HL-60/S4 treated with phorbol 12-myristate 13-acetate at 8.2 ng/mL for 4 days and 3 days (cell line): Measurements from ENCODE around the gene ADGRL1.

ENCODE experiments used
- in situ Hi-C: fragments of 300-500 bp; cut with MboI; formaldehyde crosslinking; loops from 2 replicates; pipeline ENCODE4 v1.15.0; 2022; ENCODE audit warnings: low sequenced_read_pairs

The ADGRL1 gene

DNA sequence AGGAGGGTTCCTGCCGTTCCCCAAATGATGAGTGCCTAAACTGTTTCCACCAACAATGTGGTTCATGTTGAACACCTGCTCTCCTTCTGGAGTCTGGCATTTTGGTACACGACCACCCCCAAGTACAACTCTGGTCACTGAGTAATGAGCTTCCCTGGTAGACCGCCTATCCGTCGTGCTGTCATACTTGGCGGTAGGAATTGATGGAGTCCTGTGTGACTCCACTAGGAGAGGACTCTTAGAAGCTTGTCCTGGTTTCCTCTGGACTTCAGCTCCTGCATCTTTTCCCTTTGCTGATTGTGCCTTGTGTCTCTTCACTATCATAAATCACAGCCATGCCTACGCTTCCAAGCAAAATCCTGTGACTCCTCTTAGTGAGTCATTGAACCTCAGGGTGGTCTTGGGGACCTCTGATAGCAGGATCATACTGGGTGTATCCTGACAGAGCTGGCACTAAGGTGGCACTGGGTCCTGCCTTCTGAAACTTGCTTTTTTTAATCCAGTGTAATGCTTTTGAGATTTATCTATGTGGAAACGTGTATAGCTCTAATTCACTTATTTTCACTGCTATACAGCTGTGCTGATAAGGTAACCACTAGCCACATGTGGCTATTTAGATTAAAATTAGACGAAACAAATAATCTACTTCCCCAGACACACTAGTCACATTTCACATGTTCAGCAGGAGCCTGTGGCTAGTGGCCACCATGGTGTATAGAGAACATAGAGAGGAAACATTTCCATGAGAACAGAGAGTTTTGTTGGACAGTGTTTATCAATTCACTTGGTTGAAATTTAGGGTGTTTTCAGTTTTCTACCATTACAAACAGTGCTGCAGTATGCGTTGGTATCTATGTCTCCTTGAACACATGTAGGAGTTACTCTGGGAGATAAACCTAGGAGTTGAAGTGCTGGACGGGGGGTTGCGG, 63.4 kb downstream of the ADGRL1 start:
- in situ Hi-C loops: no loop called here

DNA sequence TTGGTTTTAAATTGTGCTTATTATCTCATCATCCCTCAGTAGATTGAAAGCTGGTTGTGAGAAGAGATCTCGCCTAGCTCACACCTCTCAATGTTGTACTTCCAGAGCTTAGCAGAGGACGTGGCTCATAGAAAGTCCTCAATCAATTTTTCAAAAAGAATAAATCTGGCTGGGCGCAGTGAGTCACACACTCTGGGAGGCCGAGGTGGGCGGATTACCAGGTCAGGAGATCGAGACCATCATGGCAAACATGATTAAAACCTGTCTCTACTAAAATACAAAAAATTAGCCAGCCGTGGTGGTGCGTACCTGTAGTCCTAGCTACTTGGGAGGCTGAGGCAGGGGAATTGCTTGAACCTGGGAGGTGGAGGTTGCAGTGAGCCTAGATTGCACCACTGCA, 64.9 kb downstream of the ADGRL1 start:
- in situ Hi-C loops: no loop called here

GRCh38 chr19:14139944-14140343, 66.0 kb downstream of the ADGRL1 start:
- in situ Hi-C loops: no loop called here

DNA sequence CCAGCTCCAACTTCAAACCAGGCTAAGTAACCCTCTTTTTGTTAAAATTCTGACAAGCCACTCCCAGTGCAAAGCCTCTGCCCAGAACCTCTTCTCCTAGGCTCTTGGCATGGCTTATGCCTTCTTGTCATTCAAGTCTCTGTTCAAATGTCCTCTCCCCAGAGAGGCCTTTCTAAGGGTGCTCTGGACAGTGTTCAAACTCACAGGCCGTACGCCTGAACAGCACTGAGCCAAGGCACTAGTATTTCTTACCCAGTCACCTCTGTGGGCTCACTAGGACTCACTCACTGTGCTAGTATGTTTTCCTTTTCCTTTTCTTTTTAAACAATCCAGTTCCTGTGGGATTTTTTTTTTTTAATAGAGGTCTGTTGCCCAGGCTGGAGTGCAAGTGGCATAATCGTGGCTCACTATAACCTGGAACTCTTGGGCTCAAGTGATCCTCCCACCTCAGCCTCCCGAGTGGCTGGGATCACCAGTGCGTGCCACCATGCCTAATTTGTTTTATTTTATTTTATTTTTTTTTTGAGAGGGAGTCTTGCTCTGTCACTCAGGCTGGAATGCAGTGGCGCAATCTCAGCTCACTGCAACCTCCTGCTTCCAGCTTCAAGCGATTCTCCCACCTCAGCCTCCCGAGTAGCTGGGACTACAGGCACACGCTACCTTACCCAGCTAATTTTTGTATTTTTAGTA, 67.2 kb downstream of the ADGRL1 start:
- in situ Hi-C loops: no loop called here

DNA sequence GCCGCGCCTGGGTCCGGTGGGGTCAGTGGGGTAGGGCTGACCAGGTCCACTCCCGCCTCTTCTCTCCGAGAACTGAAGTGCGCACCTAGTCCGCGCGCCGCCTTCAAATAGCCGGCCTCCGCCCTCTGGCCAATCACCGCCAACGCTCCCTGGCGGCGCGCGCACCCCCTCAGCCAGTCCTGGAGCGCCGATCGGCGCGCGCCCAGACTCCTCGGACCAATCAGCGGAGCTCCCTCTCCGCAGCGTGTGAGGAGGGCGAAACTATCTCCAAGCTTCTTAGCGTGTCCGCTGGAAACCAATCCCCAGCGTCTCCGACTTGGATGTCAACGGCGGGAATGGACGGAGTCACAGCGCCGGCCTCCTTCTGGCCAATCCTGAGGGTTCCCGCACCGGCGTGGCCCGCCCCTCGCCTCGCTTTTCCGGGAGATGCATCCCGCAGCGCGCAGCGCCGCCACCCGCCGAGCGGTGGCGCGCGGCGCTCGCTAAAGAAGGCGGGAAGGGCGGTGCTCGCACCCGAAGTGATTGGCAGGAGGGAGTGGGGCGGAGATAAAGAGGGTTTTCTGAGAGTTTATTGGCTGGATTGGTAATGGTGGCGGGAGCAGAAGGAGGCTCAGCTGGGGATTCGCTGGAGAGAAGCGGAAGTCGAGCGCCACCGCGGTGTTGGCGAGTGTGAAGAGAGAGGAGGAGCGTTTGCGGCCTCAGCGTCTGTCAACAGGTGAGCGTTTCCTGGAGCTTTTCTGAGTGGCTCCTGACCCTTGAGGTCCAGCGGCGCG, 69.3 kb downstream of the ADGRL1 start, which contains the start of gene ASF1B:
Gene ASF1B, minus strand, starts transcription at position 81 of the 773 bp plus-strand sequence. CDS start 133 bp downstream, outside the sequence.
- in situ Hi-C loops: no loop called here

DNA sequence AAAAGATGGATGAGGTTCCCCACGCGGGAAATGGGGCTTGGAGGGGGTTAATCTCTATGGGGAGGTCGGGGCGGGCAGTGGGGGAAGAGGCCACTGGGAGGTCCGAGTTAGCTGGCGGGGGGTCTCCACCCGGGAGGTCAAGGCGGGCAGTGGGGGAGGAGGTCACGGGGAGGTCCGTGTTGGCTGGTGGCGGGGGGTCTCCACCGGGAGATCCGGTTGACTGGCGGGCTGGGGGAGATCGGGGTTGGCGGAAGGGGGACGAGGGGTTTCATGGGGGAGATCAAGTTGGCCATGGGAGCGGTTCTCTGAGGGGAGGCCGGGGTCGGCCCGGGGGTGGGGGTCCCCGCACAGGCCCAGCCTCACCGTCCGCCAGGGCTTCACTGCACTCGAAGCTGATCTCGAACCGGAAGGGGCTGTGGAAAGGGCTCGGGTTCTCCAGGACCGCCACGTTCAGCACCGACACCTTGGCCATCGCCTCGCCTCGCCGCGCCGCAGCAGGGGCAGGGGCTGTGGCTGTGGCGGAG, 69.9 kb downstream of the ADGRL1 start:
- in situ Hi-C loops: no loop called here

DNA sequence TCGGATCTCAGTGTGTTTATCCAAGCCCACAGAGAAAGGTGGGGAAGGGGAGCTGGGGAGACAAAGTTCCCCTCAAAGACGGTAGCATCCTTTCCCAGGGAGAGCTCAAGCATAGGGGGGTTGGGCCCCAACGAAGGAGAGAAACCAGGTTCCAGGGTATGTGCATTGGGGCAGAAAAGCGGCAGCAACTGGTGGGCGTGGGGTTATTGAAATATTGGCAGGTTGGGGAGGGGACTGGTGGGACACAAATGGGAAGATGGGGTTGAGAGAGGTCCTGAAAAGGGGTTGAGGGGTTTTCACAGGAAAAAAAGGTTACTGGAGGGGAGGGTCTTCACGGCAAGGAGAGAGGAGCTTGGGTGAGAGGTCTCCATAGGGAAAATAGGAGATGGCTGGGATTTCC, 70.6 kb downstream of the ADGRL1 start:
- in situ Hi-C loops: no loop called here

- in situ Hi-C loops: no loop called here
Measured at GRCh38 chr19:14127929-14128509, 78.0 kb downstream of the ADGRL1 start.

DNA sequence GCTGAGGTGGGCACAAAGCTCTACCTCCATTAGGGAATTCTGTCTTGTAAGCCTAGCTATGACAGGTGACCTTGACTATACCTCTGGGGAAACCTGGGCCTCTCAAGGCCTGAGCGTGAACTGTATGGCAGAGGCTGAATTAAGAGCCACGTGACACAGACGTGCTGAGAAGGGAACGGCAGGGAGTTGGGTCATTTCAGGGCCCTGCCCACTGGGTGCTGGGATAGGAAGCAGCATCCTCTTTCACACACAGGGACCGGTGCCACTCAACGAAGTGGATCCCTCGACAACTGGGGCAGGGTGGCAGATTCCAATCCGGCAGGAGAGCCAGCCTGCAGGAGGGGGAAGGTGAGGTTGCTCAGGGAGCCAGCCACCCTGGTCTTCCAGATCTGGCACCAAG, 78.8 kb downstream of the ADGRL1 start:
- in situ Hi-C loops: no loop called here

DNA sequence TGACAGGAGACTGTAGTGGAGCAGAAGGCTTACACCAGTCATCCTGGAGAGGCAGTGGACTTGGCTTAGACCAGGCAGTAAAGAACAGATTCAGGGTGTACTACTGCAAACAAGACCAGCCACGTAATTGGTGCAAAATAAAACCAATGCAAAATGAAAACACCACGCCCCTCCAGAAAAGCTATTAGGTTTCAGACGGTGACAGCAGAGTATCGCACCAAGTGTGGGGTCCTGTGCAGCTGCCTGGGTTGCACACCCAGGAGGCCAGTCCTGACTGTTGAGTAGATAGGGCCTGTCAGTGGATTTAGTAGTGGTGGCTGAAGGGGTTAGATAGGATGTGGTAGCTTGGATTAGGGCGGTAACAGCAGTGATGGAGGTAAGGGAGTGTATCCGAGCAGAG, 83.0 kb downstream of the ADGRL1 start:
- in situ Hi-C loops: no loop called here

- in situ Hi-C loops: no loop called here
Measured at GRCh38 chr19:14120497-14120780, 85.5 kb downstream of the ADGRL1 start.

GRCh38 chr19:14119644-14120496, 86.1 kb downstream of the ADGRL1 start:
- in situ Hi-C loops: no loop called here

- in situ Hi-C loops: no loop called here
Measured at GRCh38 chr19:14119146-14119545, 86.8 kb downstream of the ADGRL1 start.

DNA sequence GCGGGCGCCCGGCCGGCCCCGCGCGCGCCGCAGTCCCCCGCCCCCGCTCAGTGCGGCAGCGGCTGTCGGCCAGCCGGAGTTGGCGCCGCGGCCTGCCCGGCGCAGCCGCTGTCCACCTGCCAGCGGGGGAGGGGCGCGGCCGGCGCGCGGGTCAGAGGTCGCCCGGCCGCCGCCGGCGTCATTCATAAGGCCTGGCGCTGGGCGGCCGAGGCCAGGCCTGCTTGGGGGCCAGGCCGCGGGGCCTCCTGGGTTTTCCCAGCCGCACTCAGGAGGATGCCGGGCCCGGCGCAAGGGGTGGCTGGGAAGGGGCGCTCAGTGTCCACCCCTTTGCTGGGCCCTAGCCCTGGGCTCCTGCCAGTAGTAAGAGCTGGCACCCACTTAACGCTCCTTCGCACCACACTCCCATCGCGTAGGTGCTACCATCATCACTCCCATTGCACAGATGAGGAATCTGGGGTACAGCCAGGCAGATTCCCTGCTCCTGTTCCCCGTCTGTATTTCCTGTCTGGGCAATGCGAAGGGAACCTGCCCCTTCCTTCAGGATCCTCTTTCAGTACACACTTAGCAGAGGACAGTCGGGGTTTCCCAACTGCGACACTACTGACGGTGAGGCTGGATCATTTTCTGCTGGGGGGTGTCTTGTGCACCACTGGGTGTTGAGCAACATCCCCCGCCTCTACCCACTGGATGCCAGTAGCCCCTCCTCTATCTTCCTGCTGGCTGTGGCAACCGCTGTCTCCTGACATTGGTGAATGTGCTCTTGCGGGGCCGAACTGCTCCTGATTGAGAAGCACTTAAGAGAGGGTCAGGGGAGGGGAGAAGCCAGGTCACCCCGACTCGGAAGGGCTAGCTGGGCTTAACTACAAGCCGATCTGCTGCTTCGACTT, 87.6 kb downstream of the ADGRL1 start:
- in situ Hi-C loops: no loop called here

DNA sequence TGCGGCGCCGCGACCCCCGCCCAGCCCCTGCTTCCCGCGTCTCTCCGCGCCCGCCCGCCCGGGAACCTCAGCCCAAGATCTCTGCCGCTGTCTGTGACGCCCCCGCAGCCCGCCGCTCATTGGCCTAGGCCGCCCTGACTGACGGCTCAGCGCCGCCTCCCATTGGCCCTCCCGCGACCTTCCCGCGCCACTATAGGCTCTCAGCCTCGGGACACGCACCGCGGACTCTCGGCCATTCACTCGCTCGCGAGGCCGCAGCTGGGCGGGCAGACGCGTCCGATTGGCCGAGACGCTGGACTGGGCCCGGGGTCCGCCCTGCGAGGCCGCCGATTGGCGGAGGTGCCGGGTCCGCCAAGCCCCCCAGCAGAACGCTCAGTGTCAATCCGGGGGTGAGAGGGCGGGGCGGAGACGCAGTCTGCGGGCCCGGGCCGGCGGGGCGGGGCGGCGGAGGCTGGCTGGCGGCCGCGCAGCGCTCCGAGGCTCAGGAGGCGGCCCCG, 88.3 kb downstream of the ADGRL1 start, which contains the start of gene PRKACA:
Gene PRKACA, minus strand, starts transcription at position 95 of the 497 bp plus-strand sequence. CDS start 215 bp downstream, outside the sequence.
- in situ Hi-C loops: no loop called here

DNA sequence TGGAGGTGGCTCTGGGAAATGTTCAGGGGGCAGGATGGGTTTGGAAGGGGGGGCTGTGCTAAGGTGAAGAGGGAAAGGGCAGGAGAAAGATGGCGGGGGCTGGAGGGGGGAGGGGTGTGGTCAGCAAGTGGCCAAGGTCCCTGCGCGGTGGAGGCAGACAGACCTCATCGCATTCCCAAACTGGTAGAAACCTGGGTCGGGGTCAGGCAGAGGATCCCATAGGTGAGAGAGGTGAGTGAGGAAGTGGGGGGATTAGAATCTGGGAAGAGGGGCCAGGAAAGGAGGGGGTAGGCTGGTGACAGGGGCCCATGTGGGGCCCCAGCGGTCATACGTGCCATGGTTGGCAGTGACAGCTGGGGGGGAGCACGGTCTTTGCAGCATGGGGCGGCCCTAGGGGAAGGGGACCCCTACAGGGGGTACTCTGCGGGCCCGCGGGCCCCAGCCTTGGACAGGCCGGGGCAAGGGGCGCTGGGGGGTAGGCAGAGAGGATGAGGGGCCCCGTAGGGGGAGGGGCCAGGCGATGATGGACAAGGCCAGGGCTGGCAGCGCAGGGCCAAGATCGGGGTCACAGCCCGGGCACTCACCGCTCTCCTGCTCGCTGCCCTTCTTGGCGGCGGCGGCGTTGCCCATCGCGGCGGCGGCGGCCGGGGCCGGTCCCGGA, 88.9 kb downstream of the ADGRL1 start:
- in situ Hi-C loops: no loop called here

GRCh38 chr19:14116525-14116917, 89.4 kb downstream of the ADGRL1 start:
- in situ Hi-C loops: no loop called here

DNA sequence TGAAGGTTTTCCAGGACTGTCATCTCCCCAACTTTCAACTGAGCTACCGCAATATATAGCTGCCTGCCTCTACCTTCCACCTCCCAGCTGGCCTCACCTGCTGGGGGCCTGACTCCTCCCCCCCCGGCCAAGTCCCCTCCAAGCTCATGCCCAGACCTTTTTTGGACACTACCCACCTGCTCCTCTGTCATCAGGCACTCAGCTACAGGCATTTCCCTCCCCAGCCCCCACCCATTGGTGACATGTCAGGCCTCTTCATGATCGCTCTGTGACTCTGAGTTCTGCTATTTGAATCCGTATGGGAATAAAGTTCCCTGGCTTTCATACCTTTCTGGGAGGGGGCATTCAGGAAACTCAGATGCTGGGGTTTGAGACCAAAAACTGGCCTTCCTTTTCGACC, 90.2 kb downstream of the ADGRL1 start:
- in situ Hi-C loops: no loop called here
